ENCODE results near the gene TNFRSF1B.

The TNFRSF1B gene

GRCh38 chr1:12171206-12172041 is 4.6 kb downstream of the TNFRSF1B start:
- no peak overlapping the region for H3K4me3 ChIP-seq (ENCODE audit: low read length)
- no peak for DNase-seq (ENCODE audit: low read depth, low spot score)

- no peak for DNase-seq (ENCODE audit: low read depth, low spot score)
- no peak overlapping the region for H3K4me3 ChIP-seq (ENCODE audit: low read length)
These were observed 5.5 kb downstream of the TNFRSF1B start for GRCh38 chr1:12172042-12172851.

GRCh38 chr1:12173041-12173509 is 6.3 kb downstream of the TNFRSF1B start:
- no peak for DNase-seq (ENCODE audit: low read depth, low spot score)
- no peak overlapping the region for H3K4me3 ChIP-seq (ENCODE audit: low read length)

- H3K4me3 ChIP-seq (ENCODE audit: low read length), result no peak overlapping the region
- peak; percentile 78 for DNase-seq (ENCODE audit: low read depth, low spot score)
These were observed 6.9 kb downstream of the TNFRSF1B start for GRCh38 chr1:12173631-12174121.

GRCh38 chr1:12174924-12175810 is 8.4 kb downstream of the TNFRSF1B start:
- no peak for DNase-seq (ENCODE audit: low read depth, low spot score)
- no peak overlapping the region for H3K4me3 ChIP-seq (ENCODE audit: low read length)

GRCh38 chr1:12176298-12177118 is 9.7 kb downstream of the TNFRSF1B start:
- no peak for DNase-seq (ENCODE audit: low read depth, low spot score)
- no peak overlapping the region for H3K4me3 ChIP-seq (ENCODE audit: low read length)

- DNase-seq (ENCODE audit: low read depth, low spot score), result no peak
- H3K4me3 ChIP-seq (ENCODE audit: low read length), result peak overlapping the region; percentile 43
These were observed 10.6 kb downstream of the TNFRSF1B start for GRCh38 chr1:12177156-12177998.

GRCh38 chr1:12177999-12178441 is 11.2 kb downstream of the TNFRSF1B start:
- DNase-seq (ENCODE audit: low read depth, low spot score), result peak; percentile 63
- peak overlapping the region; percentile 43 for H3K4me3 ChIP-seq (ENCODE audit: low read length)

GRCh38 chr1:12178511-12178910 is 11.7 kb downstream of the TNFRSF1B start:
- peak overlapping the region; percentile 43 for H3K4me3 ChIP-seq (ENCODE audit: low read length)
- no peak for DNase-seq (ENCODE audit: low read depth, low spot score)

- H3K4me3 ChIP-seq (ENCODE audit: low read length), result peak overlapping the region; percentile 43
- DNase-seq (ENCODE audit: low read depth, low spot score), result peak; percentile 86
These were observed 12.3 kb downstream of the TNFRSF1B start for GRCh38 chr1:12179111-12179519.

- no peak overlapping the region for H3K4me3 ChIP-seq (ENCODE audit: low read length)
- DNase-seq (ENCODE audit: low read depth, low spot score), result no peak
These were observed 12.9 kb downstream of the TNFRSF1B start for GRCh38 chr1:12179676-12180075.

GRCh38 chr1:12180315-12180714 is 13.5 kb downstream of the TNFRSF1B start:
- no peak overlapping the region for H3K4me3 ChIP-seq (ENCODE audit: low read length)
- DNase-seq (ENCODE audit: low read depth, low spot score), result no peak

- DNase-seq (ENCODE audit: low read depth, low spot score), result no peak
- H3K4me3 ChIP-seq (ENCODE audit: low read length), result no peak overlapping the region
These were observed 14.1 kb downstream of the TNFRSF1B start for GRCh38 chr1:12180903-12181302.

- no peak overlapping the region for H3K4me3 ChIP-seq (ENCODE audit: low read length)
- DNase-seq (ENCODE audit: low read depth, low spot score), result no peak
These were observed 14.8 kb downstream of the TNFRSF1B start for GRCh38 chr1:12181568-12181967.

- no peak overlapping the region for H3K4me3 ChIP-seq (ENCODE audit: low read length)
- no peak for DNase-seq (ENCODE audit: low read depth, low spot score)
These were observed 15.7 kb downstream of the TNFRSF1B start for GRCh38 chr1:12182410-12182984.

- no peak for DNase-seq (ENCODE audit: low read depth, low spot score)
- H3K4me3 ChIP-seq (ENCODE audit: low read length), result no peak overlapping the region
These were observed 16.5 kb downstream of the TNFRSF1B start for GRCh38 chr1:12183095-12183794.

All from Jurkat, Clone E6-1 (cell line).